Panc1 (cell line): ENCODE results near the gene ALK. TPM values are rescaled to one million over a fixed set of nuclear protein-coding genes. Genes with fewer than 3 reads are reported as not detected.

Experiments used
- ATAC-seq: fragments of 200-7000 bp; cut with Tn5 transposase; 2 replicates; pipeline ENCODE4 v1.9.1; 2020; ENCODE audit warnings: mild to moderate bottlenecking, moderate library complexity
- BruUV-seq: library from RNA; stranded (reverse); fragments of 400-500 nt; replicated peaks from 2 replicates; lab custom pipeline; 2021; lab: Mats Ljungman, UMichigan
- CTCF ChIA-PET: fragments of 300-600 bp; sonication (Branson Sonifier 250); formaldehyde crosslinking; loops from one replicate; lab custom pipeline; 2022; ENCODE audit warnings: antibody characterized with exemption; lab: Charles Lee
- POLR2A ChIA-PET: fragments of 300-600 bp; sonication (Branson Sonifier 250); formaldehyde crosslinking; loops from one replicate; lab custom pipeline; 2022; ENCODE audit warnings: antibody characterized with exemption; lab: Charles Lee
- DNase-seq: peaks from one replicate; pipeline ENCODE4 v3.0.0-alpha.2; 2010; ENCODE audit warnings: low read depth, low spot score
- H3K27ac ChIP-seq: 2 replicates; pipeline ENCODE4 v1.5.1; 2011; ENCODE audit warnings: mild to moderate bottlenecking, low read length, inconsistent platforms
- H3K27me3 ChIP-seq: fragments of 200-500 bp; sonication (Bioruptor generic); 2 replicates; pipeline ENCODE4 v1.6.0; 2014; ENCODE audit warnings: low read length, inconsistent platforms; ENCODE audit not compliant: control insufficient read depth, insufficient read depth
- H3K36me3 ChIP-seq: fragments of 200-500 bp; sonication (Bioruptor generic); 2 replicates; pipeline ENCODE4 v1.5.1; 2014; ENCODE audit warnings: inconsistent platforms, mild to moderate bottlenecking, low read length, moderate library complexity; ENCODE audit not compliant: control insufficient read depth, insufficient read depth
- H3K4me1 ChIP-seq: 2 replicates; pipeline ENCODE4 v1.5.1; 2011; ENCODE audit warnings: inconsistent platforms, mild to moderate bottlenecking, low read length, moderate library complexity; ENCODE audit not compliant: control insufficient read depth, insufficient read depth
- H3K4me3 ChIP-seq, 2 experiments: 2 replicates each; pipeline ENCODE4 v1.5.1; 2011 to 2012; ENCODE audit warnings: low read depth in 2 of 2, low read length in 2 of 2, mild to moderate bottlenecking in 2 of 2, inconsistent platforms in 1 of 2, moderate library complexity in 1 of 2
- H3K9me3 ChIP-seq: fragments of 200-500 bp; sonication (Bioruptor generic); 2 replicates; pipeline ENCODE4 v1.5.1; 2014; ENCODE audit warnings: low read depth, mild to moderate bottlenecking, inconsistent platforms, low read length, moderate library complexity; ENCODE audit not compliant: control insufficient read depth, insufficient read depth
- POLR2AphosphoS5 ChIP-seq: IDR thresholded peaks from 2 replicates; pipeline ENCODE4 v1.6.1; 2012; ENCODE audit warnings: mild to moderate bottlenecking, low read depth, low read length, moderate library complexity
- REST ChIP-seq, 2 experiments: IDR thresholded peaks; 2 replicates each; pipeline ENCODE4 v1.6.1; 2011 to 2012; ENCODE audit warnings: low read depth in 2 of 2, control low read depth in 1 of 2, low read length in 1 of 2, mild to moderate bottlenecking in 1 of 2, moderate library complexity in 1 of 2; ENCODE audit not compliant: insufficient read depth in 1 of 2
- SIN3A ChIP-seq: IDR thresholded peaks from 2 replicates; pipeline ENCODE4 v1.6.1; 2012; ENCODE audit warnings: low read depth, mild to moderate bottlenecking, low read length, moderate library complexity, borderline replicate concordance; ENCODE audit not compliant: insufficient read depth
- TCF7L2 ChIP-seq: IDR thresholded peaks from 2 replicates; pipeline ENCODE4 v1.6.1; 2011; ENCODE audit warnings: mild to moderate bottlenecking, low read depth, low read length, inconsistent platforms
- in situ Hi-C: cut with HindIII; loops from 2 replicates; pipeline ENCODE4 v1.10.0; 2016; ENCODE audit warnings: low sequenced_read_pairs, low pct_unique_long_range_greater_than_20kb
- intact Hi-C: fragments of 100-400 bp; cut with micrococcal nuclease; formaldehyde crosslinking; loops from one replicate; pipeline ENCODE4 v1.10.0; 2022; ENCODE audit not compliant: unreplicated experiment
- total RNA-seq: library from RNA; stranded (reverse); gene quantifications from one replicate; pipeline ENCODE4 v1.2.1, GENCODE V29; 2021; ENCODE audit not compliant: unreplicated experiment
- TF ChIP-seq, protein P1 (sequence below): fragments of 450-650 bp; IDR thresholded peaks from 2 replicates; pipeline ENCODE4 v1.5.1; 2017; ENCODE audit warnings: mild to moderate bottlenecking

The ALK gene
- total RNA-seq, 1 experiment from 2014 or later = not detected

- ATAC-seq (no peak), DNase-seq (no peak)
- Histone ChIP-seq H3K36me3 (no peaks in the 10 kb centered on the region), H3K27ac (no peak overlapping the region), H3K4me1 (no peaks in the 10 kb centered on the region), H3K27me3 (peaks cover 12% of the 10 kb centered on the region), H3K9me3 (no peaks in the 10 kb centered on the region), H3K4me3 (no peak overlapping the region)
- TF ChIP-seq, protein P1, sequence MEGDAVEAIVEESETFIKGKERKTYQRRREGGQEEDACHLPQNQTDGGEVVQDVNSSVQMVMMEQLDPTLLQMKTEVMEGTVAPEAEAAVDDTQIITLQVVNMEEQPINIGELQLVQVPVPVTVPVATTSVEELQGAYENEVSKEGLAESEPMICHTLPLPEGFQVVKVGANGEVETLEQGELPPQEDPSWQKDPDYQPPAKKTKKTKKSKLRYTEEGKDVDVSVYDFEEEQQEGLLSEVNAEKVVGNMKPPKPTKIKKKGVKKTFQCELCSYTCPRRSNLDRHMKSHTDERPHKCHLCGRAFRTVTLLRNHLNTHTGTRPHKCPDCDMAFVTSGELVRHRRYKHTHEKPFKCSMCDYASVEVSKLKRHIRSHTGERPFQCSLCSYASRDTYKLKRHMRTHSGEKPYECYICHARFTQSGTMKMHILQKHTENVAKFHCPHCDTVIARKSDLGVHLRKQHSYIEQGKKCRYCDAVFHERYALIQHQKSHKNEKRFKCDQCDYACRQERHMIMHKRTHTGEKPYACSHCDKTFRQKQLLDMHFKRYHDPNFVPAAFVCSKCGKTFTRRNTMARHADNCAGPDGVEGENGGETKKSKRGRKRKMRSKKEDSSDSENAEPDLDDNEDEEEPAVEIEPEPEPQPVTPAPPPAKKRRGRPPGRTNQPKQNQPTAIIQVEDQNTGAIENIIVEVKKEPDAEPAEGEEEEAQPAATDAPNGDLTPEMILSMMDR = no peak
- TF ChIP-seq SIN3A = no peak
- no peak for TF ChIP-seq REST (IDR thresholded peaks at IDR 0.05; ENCODE audit: insufficient read depth in 1 of 2, low read depth in 2 of 2, low read length in 1 of 2)
- TF ChIP-seq POLR2AphosphoS5 = no peak
- no peak for TF ChIP-seq TCF7L2
- in situ Hi-C loops (no loop called here), intact Hi-C loops (no loop called here)
- no TSS peak for BruUV-seq
- CTCF ChIA-PET = no interaction called here
- POLR2A ChIA-PET = no interaction called here
Observed at GRCh38 chr2:29817299-29817698, 104.1 kb downstream of the ALK start.

GRCh38 chr2:29816651-29817050 lies 104.7 kb downstream of the ALK start:
- no peak overlapping the region for H3K4me3 ChIP-seq
- H3K27me3 ChIP-seq = peaks cover 12% of the 10 kb centered on the region
- BruUV-seq = no TSS peak
- H3K4me1 ChIP-seq = no peaks in the 10 kb centered on the region
- TF ChIP-seq POLR2AphosphoS5 (no peak), SIN3A (no peak), REST (IDR thresholded peaks at IDR 0.05; ENCODE audit: insufficient read depth in 1 of 2, low read depth in 2 of 2, low read length in 1 of 2) (no peak), TCF7L2 (no peak)
- TF ChIP-seq, protein P1 = no peak
- in situ Hi-C loops = no loop called here
- ATAC-seq (no peak), DNase-seq (no peak)
- CTCF ChIA-PET = no interaction called here
- H3K9me3 ChIP-seq = no peaks in the 10 kb centered on the region
- intact Hi-C loops = no loop called here
- H3K27ac ChIP-seq = no peak overlapping the region
- H3K36me3 ChIP-seq = no peaks in the 10 kb centered on the region
- POLR2A ChIA-PET = no interaction called here
